ENCODE results near the gene GDF3. TPM values are rescaled to one million over a fixed set of nuclear protein-coding genes. Genes with fewer than 3 reads are reported as not detected.

Gene GDF3
- total RNA-seq, 1 donor from 2014 or later, result 0.32 TPM

- no peak for TF ChIP-seq CTCF (IDR thresholded peaks at IDR 0.05)
- no peaks in the 10 kb centered on the region for H3K9me3 ChIP-seq
- intact Hi-C loops (cut with DNase I), result no loop called here
- no peak for ATAC-seq
- no peak overlapping the region for H3K4me3 ChIP-seq
- no peaks in the 10 kb centered on the region for H3K4me1 ChIP-seq
- H3K27me3 ChIP-seq, result no peaks in the 10 kb centered on the region
- H3K36me3 ChIP-seq, result no peaks in the 10 kb centered on the region
- no peak for DNase-seq
- no peak overlapping the region for H3K27ac ChIP-seq
Observed at GRCh38 chr12:7666595-7666994, 29.0 kb downstream of the GDF3 start.

- no peak for TF ChIP-seq CTCF (IDR thresholded peaks at IDR 0.05)
- intact Hi-C loops (cut with DNase I), result no loop called here
- Histone ChIP-seq H3K4me1 (no peaks in the 10 kb centered on the region), H3K9me3 (no peaks in the 10 kb centered on the region), H3K27me3 (no peaks in the 10 kb centered on the region), H3K36me3 (no peaks in the 10 kb centered on the region), H3K4me3 (no peak overlapping the region), H3K27ac (no peak overlapping the region)
- DNase-seq (no peak), ATAC-seq (no peak)
Observed at GRCh38 chr12:7661741-7662140, 33.8 kb downstream of the GDF3 start.

- Histone ChIP-seq H3K9me3 (no peaks in the 10 kb centered on the region), H3K4me1 (no peaks in the 10 kb centered on the region), H3K36me3 (no peaks in the 10 kb centered on the region), H3K4me3 (no peak overlapping the region), H3K27ac (no peak overlapping the region), H3K27me3 (no peaks in the 10 kb centered on the region)
- ATAC-seq (no peak), DNase-seq (no peak)
- no peak for TF ChIP-seq CTCF (IDR thresholded peaks at IDR 0.05)
- intact Hi-C loops (cut with DNase I), result no loop called here
Observed at GRCh38 chr12:7656121-7656520, 39.5 kb downstream of the GDF3 start.

GRCh38 chr12:7650091-7650490 is 45.5 kb downstream of the GDF3 start:
- H3K4me1 ChIP-seq, result no peaks in the 10 kb centered on the region
- no peaks in the 10 kb centered on the region for H3K36me3 ChIP-seq
- DNase-seq (no peak), ATAC-seq (no peak)
- H3K27ac ChIP-seq, result no peak overlapping the region
- no peak overlapping the region for H3K4me3 ChIP-seq
- intact Hi-C loops (cut with DNase I), result no loop called here
- no peaks in the 10 kb centered on the region for H3K9me3 ChIP-seq
- H3K27me3 ChIP-seq, result no peaks in the 10 kb centered on the region
- no peak for TF ChIP-seq CTCF (IDR thresholded peaks at IDR 0.05)

- intact Hi-C loops (cut with DNase I), result no loop called here
- Histone ChIP-seq H3K4me1 (no peaks in the 10 kb centered on the region), H3K36me3 (no peaks in the 10 kb centered on the region), H3K27ac (no peak overlapping the region), H3K4me3 (no peak overlapping the region), H3K9me3 (no peaks in the 10 kb centered on the region), H3K27me3 (no peaks in the 10 kb centered on the region)
- TF ChIP-seq CTCF (IDR thresholded peaks at IDR 0.05), result no peak
- DNase-seq, result no peak
- ATAC-seq, result no peak
Observed at GRCh38 chr12:7647071-7647470, 48.5 kb downstream of the GDF3 start.

GRCh38 chr12:7646178-7646475 is 49.4 kb downstream of the GDF3 start:
- Histone ChIP-seq H3K27ac (no peak overlapping the region), H3K4me3 (no peak overlapping the region), H3K9me3 (no peaks in the 10 kb centered on the region), H3K36me3 (no peaks in the 10 kb centered on the region), H3K27me3 (no peaks in the 10 kb centered on the region), H3K4me1 (no peaks in the 10 kb centered on the region)
- no peak for ATAC-seq
- TF ChIP-seq CTCF (IDR thresholded peaks at IDR 0.05), result no peak
- intact Hi-C loops (cut with DNase I), result no loop called here
- DNase-seq, result no peak

Measured in upper lobe of right lung (tissue), 1 donor.